SK-N-MC (cell line): Measurements from ENCODE around the gene GABARAP.

Source experiments
- EZH2 ChIP-seq: fragments of 200-600 bp; sonication (generic); IDR thresholded peaks from one replicate; pipeline ENCODE4 v1.6.1; 2017; ENCODE audit warnings: antibody characterized with exemption
- POLR2AphosphoS5 ChIP-seq: IDR thresholded peaks from 2 replicates; pipeline ENCODE4 v1.6.1; 2012; ENCODE audit warnings: mild to moderate bottlenecking, low read depth, low read length, borderline replicate concordance

GRCh38 chr17:7216242-7217112 lies 25.8 kb downstream of the GABARAP start:
- TF ChIP-seq EZH2 (no peak), POLR2AphosphoS5 (no peak)
